K562 (cell line): Measurements from ENCODE around the gene DDAH2. TPM values are rescaled to one million over a fixed set of nuclear protein-coding genes. Genes with fewer than 3 reads are reported as not detected.

Source experiments
- ATF1 ChIP-seq, 2 experiments: fragments of 450-650 bp in 1 of 2; IDR thresholded peaks; 2 replicates each; pipeline ENCODE4 v1.6.1; 2016; ENCODE audit warnings: missing compliant biosample characterization in 1 of 2, missing genetic modification characterization in 1 of 2
- BCLAF1 ChIP-seq, 2 experiments: fragments of 450-650 bp in 1 of 2; IDR thresholded peaks; 2 replicates each; pipeline ENCODE4 v1.6.1; 2011 to 2017; ENCODE audit warnings: low read depth in 2 of 2, antibody characterized with exemption in 1 of 2, borderline replicate concordance in 1 of 2, low read length in 1 of 2, mild to moderate bottlenecking in 1 of 2, mixed read lengths in 1 of 2; ENCODE audit not compliant: control insufficient read depth in 1 of 2
- BMI1 ChIP-seq: fragments of 150-350 bp; IDR thresholded peaks from 2 replicates; pipeline ENCODE4 v1.6.1; 2014; ENCODE audit warnings: low read length
- E2F1 ChIP-seq: sonication (generic); formaldehyde crosslinking; IDR thresholded peaks from 2 replicates; pipeline ENCODE4 v1.8.1; 2023; ENCODE audit warnings: mild to moderate bottlenecking, missing genetic modification reagents, moderate library complexity
- EGR1 ChIP-seq: fragments of 450-650 bp; conservative IDR thresholded peaks from 2 replicates; pipeline ENCODE4 v1.6.1; 2017; ENCODE audit warnings: mild to moderate bottlenecking
- GTF2E2 ChIP-seq: fragments of 200-800 bp; sonication (Bioruptor generic); IDR thresholded peaks from 2 replicates; pipeline ENCODE4 v1.6.1; 2016; ENCODE audit warnings: missing genetic modification characterization, missing compliant biosample characterization
- HDAC6 ChIP-seq: IDR thresholded peaks from 2 replicates; pipeline ENCODE4 v1.6.1; 2012; ENCODE audit warnings: low read depth, mild to moderate bottlenecking, control low read depth, inconsistent platforms, low read length, moderate library complexity
- JUND ChIP-seq, 2 experiments: IDR thresholded peaks; 2 replicates in 1 of 2; 3 replicates in 1 of 2; pipeline ENCODE4 v1.6.1; 2011; ENCODE audit warnings: borderline replicate concordance in 2 of 2, low read depth in 2 of 2, low read length in 2 of 2, improper control_type of control experiment in 1 of 2, missing biosample characterization in 1 of 2, missing genetic modification characterization in 1 of 2, missing genetic modification reagents in 1 of 2
- L3MBTL2 ChIP-seq: fragments of 450-650 bp; IDR thresholded peaks from 2 replicates; pipeline ENCODE4 v1.6.1; 2016; ENCODE audit warnings: mild to moderate bottlenecking, moderate library complexity
- MAFK ChIP-seq: IDR thresholded peaks from 2 replicates; pipeline ENCODE4 v1.6.1; 2011; ENCODE audit warnings: low read length, improper control_type of control experiment
- MYC ChIP-seq, 2 experiments: fragments of 250-450 bp in 1 of 2; sonication (Bioruptor Pico) in 1 of 2; IDR thresholded peaks; 2 replicates each; pipeline versions ENCODE4 v1.5.1 to v1.6.1; 2012 to 2021; ENCODE audit warnings: low read depth in 2 of 2, borderline replicate concordance in 1 of 2, improper control_type of control experiment in 1 of 2, low read length in 1 of 2, mild to moderate bottlenecking in 1 of 2, moderate library complexity in 1 of 2
- NCOA2 ChIP-seq, 2 experiments: fragments of 450-650 bp; IDR thresholded peaks; 2 replicates each; pipeline ENCODE4 v1.6.1; 2018; ENCODE audit warnings: mild to moderate bottlenecking in 2 of 2, moderate library complexity in 1 of 2; ENCODE audit not compliant: partially characterized antibody in 2 of 2
- PHF20 ChIP-seq: fragments of 450-650 bp; IDR thresholded peaks from 2 replicates; pipeline ENCODE4 v1.6.1; 2018; ENCODE audit not compliant: partially characterized antibody
- PRMT5 ChIP-seq: sonication (generic); formaldehyde crosslinking; IDR thresholded peaks from 2 replicates; pipeline ENCODE4 v1.5.0; 2020; ENCODE audit warnings: missing genetic modification reagents
- RFX1 ChIP-seq: fragments of 450-650 bp; IDR thresholded peaks from 2 replicates; pipeline ENCODE4 v1.6.1; 2016; ENCODE audit warnings: mild to moderate bottlenecking, moderate library complexity
- SPI1 ChIP-seq: IDR thresholded peaks from 2 replicates; pipeline ENCODE4 v1.6.1; 2011; ENCODE audit warnings: low read depth, low read length, control low read depth, borderline replicate concordance
- TGIF2 ChIP-seq: sonication (generic); formaldehyde crosslinking; IDR thresholded peaks from 2 replicates; pipeline ENCODE4 v1.8.1; 2022; ENCODE audit warnings: mild to moderate bottlenecking, missing genetic modification reagents, moderate library complexity
- ZBTB26 ChIP-seq: fragments of 450-650 bp; formaldehyde crosslinking; IDR thresholded peaks from 2 replicates; pipeline ENCODE4 v1.4.0; 2022; ENCODE audit warnings: missing genetic modification characterization
- ZFPM2 ChIP-seq: fragments of 250-450 bp; sonication (Bioruptor Pico); IDR thresholded peaks from 2 replicates; pipeline ENCODE4 v1.5.1; 2022; ENCODE audit warnings: mild to moderate bottlenecking
- ZNF12 ChIP-seq: sonication (generic); formaldehyde crosslinking; IDR thresholded peaks from 2 replicates; pipeline ENCODE4 v1.4.0; 2020; ENCODE audit warnings: mild to moderate bottlenecking, missing genetic modification reagents
- ZNF224 ChIP-seq: sonication (generic); formaldehyde crosslinking; IDR thresholded peaks from 2 replicates; pipeline ENCODE4 v1.8.0; 2022; ENCODE audit warnings: mild to moderate bottlenecking, missing genetic modification reagents
- ZZZ3 ChIP-seq: fragments of 450-650 bp; IDR thresholded peaks from 2 replicates; pipeline ENCODE4 v1.6.1; 2016; ENCODE audit warnings: antibody characterized with exemption, mild to moderate bottlenecking, moderate library complexity
- polyA plus RNA-seq, 8 experiments: library from polyadenylated mRNA; depleted of rRNA in 4 of 8; stranded (reverse) in 5 of 8; unstranded in 3 of 8; fragments of >200 nt; fragmentation: Nextera tagmentation in 2 of 8; fragmentation: Illumina TruSeq in 1 of 8; extraction: Ambion mirVana in 2 of 8; extraction: Trizol in 1 of 8; gene quantifications; 2 replicates each; pipeline versions ENCODE4 v1.2.1 to v1.2.3, GENCODE V29; 2011 to 2014; ENCODE audit warnings: inconsistent platforms in 1 of 8, missing spikeins in 1 of 8
- total RNA-seq, 7 experiments: library from RNA; depleted of rRNA in 6 of 7; stranded (reverse); fragments of >200 nt in 6 of 7; fragmentation: Illumina TruSeq in 2 of 7; extraction: Trizol in 2 of 7; gene quantifications; 2 replicates each; pipeline versions ENCODE4 v1.2.1 to v1.2.3, GENCODE V29; 2011 to 2021; ENCODE audit warnings: low replicate concordance in 1 of 7

Gene DDAH2
- total and polyA plus RNA-seq, 9 of the 15 experiments (the other 6 are each of a cell fraction or from before 2014, with no cell fraction given) = 1.8 to 45.4 (median 21.4) TPM

- no peak for TF ChIP-seq E2F1
- TF ChIP-seq PHF20 = no peak
- no peak for TF ChIP-seq BCLAF1 (IDR thresholded peaks at IDR 0.05; ENCODE audit: borderline replicate concordance in 1 of 2, control insufficient read depth in 1 of 2, low read depth in 2 of 2, low read length in 1 of 2)
- no peak for TF ChIP-seq PRMT5 (CRISPR knock-in tag)
- no peak for TF ChIP-seq GTF2E2
- TF ChIP-seq ZZZ3 = no peak
- TF ChIP-seq ZNF12 (CRISPR knock-in tag) = 0 out of 2 replicates have a peak, but pooled peaks have one; percentile 20
- TF ChIP-seq RFX1 = no peak
- TF ChIP-seq TGIF2 = no peak
- TF ChIP-seq ZBTB26 = no peak
- TF ChIP-seq L3MBTL2 = no peak
- TF ChIP-seq HDAC6 = no peak
- TF ChIP-seq JUND (IDR thresholded peaks at IDR 0.05; ENCODE audit: borderline replicate concordance, low read depth, low read length) = no peak
- no peak for TF ChIP-seq JUND (tag; IDR thresholded peaks at IDR 0.05; ENCODE audit: borderline replicate concordance, low read depth, low read length)
- TF ChIP-seq BMI1 = no peak
- TF ChIP-seq MYC (IDR thresholded peaks at IDR 0.05; ENCODE audit: low read depth, low read length) = no peak
- TF ChIP-seq MYC (CRISPR knock-in tag; IDR thresholded peaks at IDR 0.05; ENCODE audit: borderline replicate concordance, low read depth) = 0 out of 2 replicates have a peak, but pooled peaks have one; percentile 33
- no peak for TF ChIP-seq MAFK
- TF ChIP-seq ZNF224 (CRISPR knock-in tag) = no peak
- 0 out of 2 replicates have a peak, but pooled peaks have one; percentile 18 for TF ChIP-seq SPI1
- TF ChIP-seq NCOA2 (IDR thresholded peaks at IDR 0.05; ENCODE audit: partially characterized antibody in 2 of 2) = no peak
- no peak for TF ChIP-seq ZFPM2 (CRISPR knock-in tag)
- TF ChIP-seq EGR1 = no peak
- TF ChIP-seq ATF1 (CRISPR knock-in tag; IDR thresholded peaks at IDR 0.05) = no peak
- TF ChIP-seq ATF1 (tag; IDR thresholded peaks at IDR 0.05) = no peak
Measured at GRCh38 chr6:31768363-31769257, 39.5 kb upstream of the DDAH2 start (continued).
